Neural cell (in vitro differentiated cells): ENCODE results near the gene TRMT6.

Experiments
- EZH2 ChIP-seq: fragments of 200-600, 300-800 bp; shearing (Covaris generic), sonication (generic); IDR thresholded peaks from 2 replicates; pipeline ENCODE4 v1.6.1; 2014; ENCODE audit warnings: antibody characterized with exemption, low read length, borderline replicate concordance, mild to moderate bottlenecking; ENCODE audit not compliant: insufficient read depth, poor library complexity, severe bottlenecking
- POLR2AphosphoS5 ChIP-seq: IDR thresholded peaks from 2 replicates; pipeline ENCODE4 v1.6.1; 2012
- SMC3 ChIP-seq: fragments of 450-650 bp; conservative IDR thresholded peaks from 2 replicates; pipeline ENCODE4 v1.6.1; 2014; ENCODE audit warnings: antibody characterized with exemption, mild to moderate bottlenecking, moderate library complexity; ENCODE audit not compliant: poor library complexity
- TAF1 ChIP-seq: IDR thresholded peaks from 2 replicates; pipeline ENCODE4 v1.6.1; 2012; ENCODE audit warnings: low read depth
- TF ChIP-seq, protein P1 (sequence below): fragments of 450-650 bp; IDR thresholded peaks from 2 replicates; pipeline ENCODE4 v1.5.1; 2014; ENCODE audit warnings: antibody characterized with exemption, mild to moderate bottlenecking, moderate library complexity; ENCODE audit not compliant: poor library complexity, severe bottlenecking
- TF ChIP-seq, protein P2 (sequence below): IDR thresholded peaks from 2 replicates; pipeline ENCODE4 v1.6.1; 2012; ENCODE audit warnings: borderline replicate concordance

DNA sequence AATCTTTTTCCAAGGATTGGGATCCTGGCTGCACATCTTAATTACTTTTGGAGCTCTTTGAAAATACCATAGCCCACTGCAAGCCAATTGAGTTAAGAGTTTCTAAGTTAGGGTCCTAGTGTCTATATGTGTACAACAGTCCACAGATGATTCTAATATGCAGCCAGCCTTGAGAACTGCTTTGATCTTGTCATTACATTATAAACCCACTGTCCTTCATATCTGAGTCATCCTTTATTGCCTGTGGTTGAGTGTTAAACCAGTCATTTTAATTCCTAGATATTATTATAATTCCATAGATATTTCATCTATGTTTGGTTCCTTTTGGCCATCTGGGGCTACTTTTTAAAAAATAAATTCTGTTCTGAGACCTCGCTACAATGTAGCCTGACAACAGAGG lies 24.2 kb upstream of the TRMT6 start:
- TF ChIP-seq, protein P1, sequence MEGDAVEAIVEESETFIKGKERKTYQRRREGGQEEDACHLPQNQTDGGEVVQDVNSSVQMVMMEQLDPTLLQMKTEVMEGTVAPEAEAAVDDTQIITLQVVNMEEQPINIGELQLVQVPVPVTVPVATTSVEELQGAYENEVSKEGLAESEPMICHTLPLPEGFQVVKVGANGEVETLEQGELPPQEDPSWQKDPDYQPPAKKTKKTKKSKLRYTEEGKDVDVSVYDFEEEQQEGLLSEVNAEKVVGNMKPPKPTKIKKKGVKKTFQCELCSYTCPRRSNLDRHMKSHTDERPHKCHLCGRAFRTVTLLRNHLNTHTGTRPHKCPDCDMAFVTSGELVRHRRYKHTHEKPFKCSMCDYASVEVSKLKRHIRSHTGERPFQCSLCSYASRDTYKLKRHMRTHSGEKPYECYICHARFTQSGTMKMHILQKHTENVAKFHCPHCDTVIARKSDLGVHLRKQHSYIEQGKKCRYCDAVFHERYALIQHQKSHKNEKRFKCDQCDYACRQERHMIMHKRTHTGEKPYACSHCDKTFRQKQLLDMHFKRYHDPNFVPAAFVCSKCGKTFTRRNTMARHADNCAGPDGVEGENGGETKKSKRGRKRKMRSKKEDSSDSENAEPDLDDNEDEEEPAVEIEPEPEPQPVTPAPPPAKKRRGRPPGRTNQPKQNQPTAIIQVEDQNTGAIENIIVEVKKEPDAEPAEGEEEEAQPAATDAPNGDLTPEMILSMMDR: no peak
- no peak for TF ChIP-seq POLR2AphosphoS5
- TF ChIP-seq EZH2: no peak
- TF ChIP-seq SMC3: no peak
- TF ChIP-seq, protein P2, sequence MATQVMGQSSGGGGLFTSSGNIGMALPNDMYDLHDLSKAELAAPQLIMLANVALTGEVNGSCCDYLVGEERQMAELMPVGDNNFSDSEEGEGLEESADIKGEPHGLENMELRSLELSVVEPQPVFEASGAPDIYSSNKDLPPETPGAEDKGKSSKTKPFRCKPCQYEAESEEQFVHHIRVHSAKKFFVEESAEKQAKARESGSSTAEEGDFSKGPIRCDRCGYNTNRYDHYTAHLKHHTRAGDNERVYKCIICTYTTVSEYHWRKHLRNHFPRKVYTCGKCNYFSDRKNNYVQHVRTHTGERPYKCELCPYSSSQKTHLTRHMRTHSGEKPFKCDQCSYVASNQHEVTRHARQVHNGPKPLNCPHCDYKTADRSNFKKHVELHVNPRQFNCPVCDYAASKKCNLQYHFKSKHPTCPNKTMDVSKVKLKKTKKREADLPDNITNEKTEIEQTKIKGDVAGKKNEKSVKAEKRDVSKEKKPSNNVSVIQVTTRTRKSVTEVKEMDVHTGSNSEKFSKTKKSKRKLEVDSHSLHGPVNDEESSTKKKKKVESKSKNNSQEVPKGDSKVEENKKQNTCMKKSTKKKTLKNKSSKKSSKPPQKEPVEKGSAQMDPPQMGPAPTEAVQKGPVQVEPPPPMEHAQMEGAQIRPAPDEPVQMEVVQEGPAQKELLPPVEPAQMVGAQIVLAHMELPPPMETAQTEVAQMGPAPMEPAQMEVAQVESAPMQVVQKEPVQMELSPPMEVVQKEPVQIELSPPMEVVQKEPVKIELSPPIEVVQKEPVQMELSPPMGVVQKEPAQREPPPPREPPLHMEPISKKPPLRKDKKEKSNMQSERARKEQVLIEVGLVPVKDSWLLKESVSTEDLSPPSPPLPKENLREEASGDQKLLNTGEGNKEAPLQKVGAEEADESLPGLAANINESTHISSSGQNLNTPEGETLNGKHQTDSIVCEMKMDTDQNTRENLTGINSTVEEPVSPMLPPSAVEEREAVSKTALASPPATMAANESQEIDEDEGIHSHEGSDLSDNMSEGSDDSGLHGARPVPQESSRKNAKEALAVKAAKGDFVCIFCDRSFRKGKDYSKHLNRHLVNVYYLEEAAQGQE: no peak
- no peak for TF ChIP-seq TAF1
